Measurements from ENCODE around the gene RNU4-1. TPM values are rescaled to one million over a fixed set of nuclear protein-coding genes. Genes with fewer than 3 reads are reported as not detected.

RNU4-1 gene
- total RNA-seq, 1 experiment from 2014 or later, result under 0.01 TPM

DNA sequence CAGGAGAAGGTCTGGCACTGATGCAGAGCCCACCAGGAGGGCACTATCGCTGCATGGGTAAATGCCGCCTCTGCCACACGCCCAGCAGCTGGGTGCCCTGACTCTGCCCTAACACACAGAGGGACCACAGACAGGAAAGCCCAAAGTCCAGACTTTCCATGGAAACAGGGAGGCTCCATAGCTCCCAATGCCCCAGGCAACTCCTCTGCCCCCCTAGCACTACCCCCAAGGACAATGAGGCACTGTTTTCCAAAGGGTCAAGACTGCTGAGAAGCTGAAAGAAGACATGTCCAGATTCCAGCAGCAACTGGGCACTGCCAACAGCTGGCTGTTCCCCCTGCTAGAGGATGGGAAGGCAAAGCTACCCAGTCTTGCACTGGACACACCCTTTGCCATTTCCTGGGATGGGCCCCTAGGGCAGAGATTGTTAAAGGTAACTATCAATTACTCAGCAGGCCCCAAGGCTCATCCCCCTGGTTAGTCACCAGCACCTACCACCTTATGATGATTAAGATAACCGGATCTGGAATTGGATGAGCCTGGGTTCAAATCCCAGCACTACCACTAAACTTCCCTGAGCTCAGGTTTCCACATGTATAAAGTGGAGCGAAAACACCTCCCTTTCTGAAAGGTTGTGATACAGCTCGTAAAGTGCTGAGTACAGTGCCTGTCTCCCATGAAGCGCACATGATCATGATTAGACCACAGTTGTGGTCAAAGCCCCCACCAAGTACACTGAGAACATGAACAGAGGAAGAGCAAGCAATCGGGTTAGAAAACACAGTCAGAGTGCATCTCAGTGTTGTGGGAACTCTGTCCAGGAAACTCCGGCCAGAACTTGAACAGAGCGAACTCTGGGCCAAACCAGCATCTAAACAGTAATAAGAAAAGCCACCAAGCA, 30.8 kb downstream of the RNU4-1 start:
- ChIA-PET POLR2A (ENCODE audit: unreplicated experiment) (interaction anchor here (0.5 to 2.5 kb wide), 9 partner anchors 13 to 268 kb away, joined by 3 to 47 read pairs (median 10); partner anchors contain the start of genes RNU4-1, RNU4-2 and RPLP0), CTCF (interaction anchor here (1.2 to 6.5 kb wide), 4 partner anchors 25 to 61 kb away, joined by 6 to 142 read pairs (median 6); partner anchors contain the start of gene RPLP0)
- Histone ChIP-seq H3K27me3 (ENCODE audit: low read length) (no peaks in the 10 kb centered on the region), H3F3A (ENCODE audit: low read length, unreplicated experiment) (peaks cover 17% of the 10 kb centered on the region), H2AFZ (ENCODE audit: low read length) (no peak overlapping the region), H3K4me3 (ENCODE audit: low read length) (peak overlapping the region; percentile 91), H3K9me3 (ENCODE audit: low read length) (no peaks in the 10 kb centered on the region), H3K36me3 (ENCODE audit: low read depth, low read length) (peaks cover 36% of the 10 kb centered on the region), H3K27ac (ENCODE audit: low read length) (peak overlapping the region; percentile 91), H3K9me2 (replicated peaks; ENCODE audit: low read length) (no peaks in the 10 kb centered on the region), H3K9ac (ENCODE audit: low read length) (peak overlapping the region; percentile 94), H3K4me1 (ENCODE audit: insufficient read depth, low read length) (peaks cover 61% of the 10 kb centered on the region), H3K79me2 (ENCODE audit: low read length) (peaks cover 83% of the 10 kb centered on the region), H3K4me2 (ENCODE audit: low read length) (peak overlapping the region; percentile 96), H4K20me1 (ENCODE audit: low read length) (peaks cover 26% of the 10 kb centered on the region)
- intact Hi-C loops (cut with micrococcal nuclease), result loop anchor here (1.0 kb wide), 2 partner anchors 31 to 61 kb away; partner anchors contain the start of gene RPLP0
- ATAC-seq (peak; percentile 60), DNase-seq (peak; percentile 99)
- no TSS peak for BruUV-seq (replicated peaks)
- TF ChIP-seq, protein P1, sequence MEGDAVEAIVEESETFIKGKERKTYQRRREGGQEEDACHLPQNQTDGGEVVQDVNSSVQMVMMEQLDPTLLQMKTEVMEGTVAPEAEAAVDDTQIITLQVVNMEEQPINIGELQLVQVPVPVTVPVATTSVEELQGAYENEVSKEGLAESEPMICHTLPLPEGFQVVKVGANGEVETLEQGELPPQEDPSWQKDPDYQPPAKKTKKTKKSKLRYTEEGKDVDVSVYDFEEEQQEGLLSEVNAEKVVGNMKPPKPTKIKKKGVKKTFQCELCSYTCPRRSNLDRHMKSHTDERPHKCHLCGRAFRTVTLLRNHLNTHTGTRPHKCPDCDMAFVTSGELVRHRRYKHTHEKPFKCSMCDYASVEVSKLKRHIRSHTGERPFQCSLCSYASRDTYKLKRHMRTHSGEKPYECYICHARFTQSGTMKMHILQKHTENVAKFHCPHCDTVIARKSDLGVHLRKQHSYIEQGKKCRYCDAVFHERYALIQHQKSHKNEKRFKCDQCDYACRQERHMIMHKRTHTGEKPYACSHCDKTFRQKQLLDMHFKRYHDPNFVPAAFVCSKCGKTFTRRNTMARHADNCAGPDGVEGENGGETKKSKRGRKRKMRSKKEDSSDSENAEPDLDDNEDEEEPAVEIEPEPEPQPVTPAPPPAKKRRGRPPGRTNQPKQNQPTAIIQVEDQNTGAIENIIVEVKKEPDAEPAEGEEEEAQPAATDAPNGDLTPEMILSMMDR (conservative IDR thresholded peaks at IDR 0.05; ENCODE audit: low read depth, low read length), result no peak

DNA sequence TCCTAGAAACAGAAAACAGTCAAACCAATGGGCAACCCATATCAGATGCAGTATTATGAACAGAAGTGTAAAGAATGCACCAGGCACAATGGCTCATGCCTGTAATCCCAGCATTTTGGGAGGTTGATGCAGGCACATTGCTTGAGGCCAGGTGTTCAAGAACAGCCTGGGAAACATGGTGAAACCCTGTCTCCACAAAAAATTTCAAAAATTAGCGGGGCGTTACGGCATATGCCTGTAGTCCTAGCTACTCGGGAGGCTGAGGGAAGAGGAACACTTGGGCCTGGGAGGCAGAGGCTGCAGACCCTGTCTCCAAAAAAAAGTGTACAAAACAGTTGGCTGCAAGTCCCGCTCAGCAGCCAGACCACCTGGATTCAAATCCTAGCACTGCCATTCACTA, 32.4 kb downstream of the RNU4-1 start:
- DNase-seq, result no peak
- Histone ChIP-seq H3K27ac (ENCODE audit: low read length) (peak overlapping the region; percentile 91), H3K79me2 (ENCODE audit: low read length) (peaks cover 99% of the 10 kb centered on the region), H3K9me2 (replicated peaks; ENCODE audit: low read length) (no peaks in the 10 kb centered on the region), H3K4me3 (ENCODE audit: low read length) (peak overlapping the region; percentile 91; the same call in 1 of the 2 replicates), H3K9ac (ENCODE audit: low read length) (no peak overlapping the region), H3K27me3 (ENCODE audit: low read length) (no peaks in the 10 kb centered on the region), H3K9me3 (ENCODE audit: low read length) (no peaks in the 10 kb centered on the region), H3F3A (ENCODE audit: low read length, unreplicated experiment) (peaks cover 17% of the 10 kb centered on the region), H3K36me3 (ENCODE audit: low read depth, low read length) (peaks cover 44% of the 10 kb centered on the region), H2AFZ (ENCODE audit: low read length) (no peak overlapping the region), H3K4me1 (ENCODE audit: insufficient read depth, low read length) (peaks cover 68% of the 10 kb centered on the region), H3K4me2 (ENCODE audit: low read length) (peak overlapping the region; percentile 96), H4K20me1 (ENCODE audit: low read length) (peaks cover 39% of the 10 kb centered on the region)
- TF ChIP-seq, protein P1 (conservative IDR thresholded peaks at IDR 0.05; ENCODE audit: low read depth, low read length), result no peak
- TF ChIP-seq EZH2 (IDR thresholded peaks at IDR 0.05; ENCODE audit: low read length, unreplicated experiment) (no peak), EZH2phosphoT487 (IDR thresholded peaks at IDR 0.05; ENCODE audit: borderline replicate concordance, low read length) (no peak)
- no TSS peak for BruUV-seq (replicated peaks)
- intact Hi-C loops (cut with micrococcal nuclease), result no loop called here
- ChIA-PET POLR2A (ENCODE audit: unreplicated experiment) (interaction anchor here (0.6 to 2.5 kb wide), 2 partner anchors 24 to 32 kb away, joined by 4 to 42 read pairs; partner anchors contain the start of genes RNU4-1 and RNU4-2), CTCF (interaction anchor here (0.5 to 6.5 kb wide), 2 partner anchors 32 to 35 kb away, joined by 3 to 142 read pairs; no protein-coding TSS in a partner anchor)
- no peak for ATAC-seq

All from PC-3 (cell line).